HG02623 (cell line): ENCODE measurements around the gene STAT2.

Experiments
- ATAC-seq: cut with Tn5 transposase; IDR thresholded peaks from one replicate; pipeline ENCODE4 v1.9.1; 2021; ENCODE audit warnings: moderate library complexity; ENCODE audit not compliant: unreplicated experiment

STAT2 gene

DNA sequence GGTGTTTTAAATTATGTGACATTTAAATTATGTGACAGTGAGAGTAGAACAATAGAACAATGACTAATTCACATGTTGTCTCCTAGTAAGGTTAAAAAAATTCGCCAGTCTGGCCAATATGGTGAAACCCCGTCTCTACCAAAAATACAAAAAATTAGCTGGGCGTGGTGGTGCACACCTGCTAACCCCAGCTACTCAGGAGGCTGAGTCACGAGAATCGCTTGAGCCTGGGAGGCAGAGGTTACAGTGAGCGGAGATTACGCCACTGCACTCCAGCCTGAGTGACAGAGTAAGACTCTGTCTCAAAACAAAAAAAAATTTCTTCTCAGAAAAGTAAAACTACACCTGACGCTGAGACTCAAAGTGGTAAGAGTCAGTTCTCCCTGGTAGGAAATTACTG is 62.5 kb downstream of the STAT2 start:
- no peak for ATAC-seq

DNA sequence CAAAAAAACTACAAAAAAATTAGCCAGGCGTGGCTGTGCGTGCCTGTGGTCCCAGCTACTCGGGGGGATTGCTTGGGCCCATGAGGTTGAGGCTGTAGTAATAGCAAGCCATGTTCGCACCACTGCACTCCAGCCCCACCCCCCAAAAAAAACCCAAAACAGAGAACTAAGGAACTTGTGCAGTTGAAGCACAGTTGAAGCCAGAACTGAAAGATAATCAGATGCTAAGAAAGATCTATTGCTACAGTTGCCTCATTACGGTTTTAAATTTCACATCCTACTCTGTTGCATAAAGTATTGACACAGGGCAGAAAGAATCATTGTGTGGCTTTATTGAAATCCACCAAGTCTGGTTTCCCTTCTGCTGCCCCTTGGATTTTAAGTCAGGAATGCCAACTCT is 63.6 kb downstream of the STAT2 start:
- no peak for ATAC-seq

DNA sequence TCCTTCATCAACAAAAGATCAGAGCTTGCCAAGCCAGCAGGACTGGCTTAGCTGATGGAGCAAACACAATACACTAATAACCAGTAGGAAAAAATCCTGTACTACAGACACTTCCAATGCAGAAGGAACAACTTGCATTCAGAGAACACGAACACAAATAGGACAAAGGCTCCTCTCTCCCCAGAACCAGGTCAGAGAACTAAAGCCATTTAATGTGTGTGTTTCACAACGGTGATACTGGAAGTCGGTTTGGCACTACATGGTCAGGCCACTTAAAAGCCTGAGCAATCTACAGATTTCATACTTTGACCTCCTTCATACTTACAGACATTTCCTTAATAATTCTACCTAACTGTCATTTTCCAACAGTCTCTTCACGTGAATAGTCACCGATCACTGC is 66.1 kb downstream of the STAT2 start:
- ATAC-seq: no peak
